LNCaP clone FGC (cell line): ENCODE data around the gene SRSF11.
"Not testable (repeated sequence)": the region's sequence is repeated elsewhere in the genome, so short reads cannot be mapped to it uniquely, and the experiment has no call there.

ENCODE experiments used
- DNase-seq: peaks from one replicate; pipeline ENCODE4 v3.0.0-alpha.2; 2011; ENCODE audit warnings: low read depth
- H3K4me3 ChIP-seq: 2 replicates; pipeline ENCODE4 v1.5.1; 2011; ENCODE audit warnings: mild to moderate bottlenecking, low read depth, low read length, control low read depth
- CTCF ChIP-seq: IDR thresholded peaks from 2 replicates; pipeline ENCODE4 v1.5.1; 2012; ENCODE audit warnings: mild to moderate bottlenecking; ENCODE audit not compliant: control insufficient read depth, insufficient read depth; ENCODE audit errors: extremely low read depth

The SRSF11 gene

GRCh38 chr1:70196333-70196732 is 24.8 kb upstream of the SRSF11 start:
- TF ChIP-seq CTCF, result no peak
- no peak for DNase-seq
- no peak overlapping the region for H3K4me3 ChIP-seq

GRCh38 chr1:70200065-70200464 is 21.1 kb upstream of the SRSF11 start:
- H3K4me3 ChIP-seq, result no peak overlapping the region
- no peak for TF ChIP-seq CTCF
- DNase-seq, result no peak

DNA sequence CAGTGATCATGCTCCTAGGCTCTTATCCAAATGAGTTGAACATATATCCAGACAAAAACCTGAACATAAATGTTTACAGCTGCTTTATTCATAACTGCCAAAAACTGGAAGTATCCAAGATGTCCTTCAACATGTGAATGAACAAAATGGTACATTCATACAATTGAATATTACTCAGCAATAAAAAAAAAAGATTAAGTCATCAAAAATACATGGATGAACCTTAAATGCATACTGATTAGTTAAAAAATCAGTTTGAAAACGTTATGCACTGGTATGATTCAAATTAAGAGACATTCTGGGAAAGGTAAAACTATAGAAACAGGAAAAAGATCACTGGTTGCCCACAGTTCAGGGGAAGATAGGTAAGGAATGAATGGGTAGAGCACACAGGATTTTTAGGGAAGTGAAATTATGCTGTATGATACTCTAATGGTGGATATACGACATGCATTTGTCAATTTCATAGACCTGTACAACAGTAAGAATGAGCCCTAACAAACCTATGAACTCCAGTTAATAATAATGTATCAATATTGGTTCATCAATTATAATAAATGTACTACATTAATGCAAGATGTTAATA is 18.9 kb upstream of the SRSF11 start:
- DNase-seq, result no peak
- TF ChIP-seq CTCF, result no peak

DNA sequence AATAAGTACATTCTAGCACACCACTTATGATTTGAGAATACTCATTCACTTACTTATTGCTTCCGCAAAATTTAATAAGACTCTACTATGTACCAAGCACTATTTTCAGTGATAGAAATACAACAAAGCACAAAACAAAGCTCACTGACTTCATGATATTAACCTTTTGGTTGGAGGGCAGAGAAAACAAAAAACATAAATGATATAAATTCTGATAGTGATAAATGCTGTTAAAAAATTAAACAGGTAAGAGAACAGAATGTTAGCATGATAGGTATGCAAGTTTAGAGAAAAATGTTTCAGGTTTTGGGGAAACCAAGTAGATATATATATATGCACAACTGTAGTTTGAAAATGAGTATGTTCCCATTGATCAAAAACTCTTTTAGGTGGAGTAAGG is 17.0 kb upstream of the SRSF11 start:
- H3K4me3 ChIP-seq, result peak overlapping the region; percentile 92
- DNase-seq, result no peak
- no peak for TF ChIP-seq CTCF

More for the DNA sequence above, 18.9 kb upstream of the SRSF11 start:
- H3K4me3 ChIP-seq, result no peak overlapping the region

- peak overlapping the region; percentile 92 for H3K4me3 ChIP-seq
- no peak for DNase-seq
- no peak for TF ChIP-seq CTCF
Observed at GRCh38 chr1:70204600-70204999, 16.6 kb upstream of the SRSF11 start.

DNA sequence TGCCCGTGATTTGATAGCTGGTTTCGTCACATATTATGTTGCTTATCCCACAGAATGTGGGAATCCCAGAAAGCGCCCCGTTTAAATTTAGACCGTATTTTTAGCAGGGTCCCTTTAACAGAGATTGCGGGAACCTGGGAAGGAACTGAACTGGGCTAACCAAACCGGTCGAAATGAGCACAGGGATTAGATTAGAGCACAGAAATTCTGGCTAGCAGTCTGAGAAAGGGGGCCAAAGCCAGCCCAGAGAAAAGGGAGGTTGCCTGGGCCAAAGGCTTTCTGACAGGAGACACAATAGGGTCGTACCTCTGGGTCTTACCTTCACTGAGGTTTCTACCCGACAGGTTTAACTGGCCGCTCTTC is 16.1 kb upstream of the SRSF11 start:
- TF ChIP-seq CTCF, result no peak
- DNase-seq, result no peak
- peak overlapping the region; percentile 92 for H3K4me3 ChIP-seq

- TF ChIP-seq CTCF, result no peak
- DNase-seq, result peak; percentile 84
- peak within 1 kb of the TSS; percentile 92 for H3K4me3 ChIP-seq
Observed at GRCh38 chr1:70205434-70206118, 15.6 kb upstream of the SRSF11 start, which contains the start of gene LRRC40. TSS of gene LRRC40 (minus strand) at chr1:70205579. CDS start at chr1:70205540, 39 bp downstream.

DNA sequence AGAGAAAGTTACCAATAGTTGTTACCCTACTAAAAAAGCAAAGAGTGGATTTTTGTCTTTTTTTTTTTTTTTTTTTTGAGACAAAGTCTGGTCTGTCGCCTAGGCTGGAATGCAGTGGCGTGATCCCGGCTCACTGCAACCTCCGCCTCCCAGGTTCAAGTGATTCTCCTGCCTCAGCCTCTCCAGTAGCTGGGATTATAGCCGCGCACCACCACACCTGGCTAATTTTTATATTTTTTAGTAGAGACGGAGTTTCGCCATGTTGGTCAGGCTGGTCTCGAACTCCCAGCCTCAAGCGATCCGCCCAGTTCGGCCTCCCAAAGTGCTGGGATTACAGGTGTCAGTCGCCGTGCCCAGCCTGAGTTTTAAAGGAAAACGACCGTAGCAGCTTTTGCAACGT is 14.3 kb upstream of the SRSF11 start:
- DNase-seq, result not testable (repeated sequence)
- H3K4me3 ChIP-seq, result peak overlapping the region; percentile 92
